ENCODE results near the gene IDI1.

GRCh38 chr10:1011696-1012095, 37.2 kb downstream of the IDI1 start:
- TF ChIP-seq MAFK (IDR thresholded peaks at IDR 0.05; ENCODE audit: low read depth, low read length) (no peak), CTCF (conservative IDR thresholded peaks at IDR 0.05; ENCODE audit: low read depth, low read length) (no peak), SMC3 (IDR thresholded peaks at IDR 0.05; ENCODE audit: low read depth, low read length) (no peak), POLR2A (IDR thresholded peaks at IDR 0.05; ENCODE audit: low read depth, low read length) (no peak), MAZ (IDR thresholded peaks at IDR 0.05; ENCODE audit: borderline replicate concordance, low read depth, low read length) (no peak), RFX5 (IDR thresholded peaks at IDR 0.05; ENCODE audit: low read depth, low read length) (no peak), MXI1 (IDR thresholded peaks at IDR 0.05; ENCODE audit: borderline replicate concordance, low read depth, low read length) (no peak), RAD21 (IDR thresholded peaks at IDR 0.05; ENCODE audit: low read length) (no peak), RCOR1 (IDR thresholded peaks at IDR 0.05; ENCODE audit: insufficient replicate concordance, low read length) (no peak), FOS (IDR thresholded peaks at IDR 0.05; ENCODE audit: low read depth, low read length) (no peak), CEBPB (IDR thresholded peaks at IDR 0.05; ENCODE audit: low read depth, low read length) (no peak), CHD1 (IDR thresholded peaks at IDR 0.05; ENCODE audit: low read depth, low read length) (no peak)
- TF ChIP-seq, protein P1, sequence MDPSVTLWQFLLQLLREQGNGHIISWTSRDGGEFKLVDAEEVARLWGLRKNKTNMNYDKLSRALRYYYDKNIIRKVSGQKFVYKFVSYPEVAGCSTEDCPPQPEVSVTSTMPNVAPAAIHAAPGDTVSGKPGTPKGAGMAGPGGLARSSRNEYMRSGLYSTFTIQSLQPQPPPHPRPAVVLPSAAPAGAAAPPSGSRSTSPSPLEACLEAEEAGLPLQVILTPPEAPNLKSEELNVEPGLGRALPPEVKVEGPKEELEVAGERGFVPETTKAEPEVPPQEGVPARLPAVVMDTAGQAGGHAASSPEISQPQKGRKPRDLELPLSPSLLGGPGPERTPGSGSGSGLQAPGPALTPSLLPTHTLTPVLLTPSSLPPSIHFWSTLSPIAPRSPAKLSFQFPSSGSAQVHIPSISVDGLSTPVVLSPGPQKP (IDR thresholded peaks at IDR 0.05; ENCODE audit: borderline replicate concordance, low read depth, low read length): no peak
- TF ChIP-seq, protein P2, sequence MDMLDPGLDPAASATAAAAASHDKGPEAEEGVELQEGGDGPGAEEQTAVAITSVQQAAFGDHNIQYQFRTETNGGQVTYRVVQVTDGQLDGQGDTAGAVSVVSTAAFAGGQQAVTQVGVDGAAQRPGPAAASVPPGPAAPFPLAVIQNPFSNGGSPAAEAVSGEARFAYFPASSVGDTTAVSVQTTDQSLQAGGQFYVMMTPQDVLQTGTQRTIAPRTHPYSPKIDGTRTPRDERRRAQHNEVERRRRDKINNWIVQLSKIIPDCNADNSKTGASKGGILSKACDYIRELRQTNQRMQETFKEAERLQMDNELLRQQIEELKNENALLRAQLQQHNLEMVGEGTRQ (IDR thresholded peaks at IDR 0.05; ENCODE audit: low read depth, low read length): no peak
